ENCODE results near the gene HECW1. TPM values are rescaled to one million over a fixed set of nuclear protein-coding genes. Genes with fewer than 3 reads are reported as not detected.

The HECW1 gene
- total RNA-seq, 1 experiment from 2014 or later, result 36.2 TPM

- peak; percentile 35 for DNase-seq (ENCODE audit: low spot score)
Observed at GRCh38 chr7:43148161-43148731, 35.8 kb downstream of the HECW1 start.

GRCh38 chr7:43151076-43151475 is 38.6 kb downstream of the HECW1 start:
- DNase-seq (ENCODE audit: low spot score), result no peak

GRCh38 chr7:43152696-43153095 is 40.2 kb downstream of the HECW1 start:
- DNase-seq (ENCODE audit: low spot score), result no peak

DNA sequence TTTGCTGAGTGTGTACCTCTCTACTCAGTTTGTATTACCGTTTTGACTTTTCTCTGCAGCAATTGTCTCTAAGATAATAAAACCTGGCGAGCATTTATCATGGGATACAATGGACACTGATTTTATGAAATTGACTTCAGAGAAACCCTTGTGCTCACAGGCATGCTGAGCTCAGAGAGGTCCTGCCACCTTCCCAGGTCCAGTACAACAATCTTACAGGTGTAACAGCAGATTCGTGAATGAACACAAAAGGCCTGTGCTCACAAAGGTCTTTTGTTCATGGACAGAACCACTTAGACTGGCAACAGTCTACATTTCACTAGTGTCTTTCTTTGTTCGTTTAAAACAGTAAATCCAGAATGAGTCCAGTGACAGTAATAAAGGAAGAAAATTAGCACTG is 43.2 kb downstream of the HECW1 start:
- DNase-seq (ENCODE audit: low spot score), result no peak

GRCh38 chr7:43163885-43164284 is 51.4 kb downstream of the HECW1 start:
- DNase-seq (ENCODE audit: low spot score), result no peak

GRCh38 chr7:43164757-43165156 is 52.3 kb downstream of the HECW1 start:
- DNase-seq (ENCODE audit: low spot score), result peak; percentile 98

- DNase-seq (ENCODE audit: low spot score), result no peak
Observed at GRCh38 chr7:43166686-43167085, 54.2 kb downstream of the HECW1 start.

DNA sequence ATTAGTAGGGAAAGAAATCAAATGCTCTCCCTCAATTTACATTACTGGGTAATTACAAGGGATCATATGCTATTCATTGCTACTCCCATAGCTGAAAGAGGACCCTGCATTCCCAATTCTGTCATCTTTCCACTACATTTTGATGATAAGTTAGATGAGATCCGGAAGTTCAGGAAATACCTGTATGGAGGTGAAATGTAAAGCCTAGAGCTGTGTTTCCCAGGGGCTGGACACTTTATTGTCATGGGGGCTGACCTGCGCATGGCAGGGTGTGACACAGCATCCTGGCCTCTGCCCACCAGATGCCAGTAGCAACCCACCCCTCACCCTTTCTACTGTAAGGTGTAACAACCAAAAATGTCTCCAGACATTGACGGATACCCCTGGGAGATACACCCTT is 56.6 kb downstream of the HECW1 start:
- no peak for DNase-seq (ENCODE audit: low spot score)

GRCh38 chr7:43170571-43170970 is 58.1 kb downstream of the HECW1 start:
- DNase-seq (ENCODE audit: low spot score), result no peak

DNA sequence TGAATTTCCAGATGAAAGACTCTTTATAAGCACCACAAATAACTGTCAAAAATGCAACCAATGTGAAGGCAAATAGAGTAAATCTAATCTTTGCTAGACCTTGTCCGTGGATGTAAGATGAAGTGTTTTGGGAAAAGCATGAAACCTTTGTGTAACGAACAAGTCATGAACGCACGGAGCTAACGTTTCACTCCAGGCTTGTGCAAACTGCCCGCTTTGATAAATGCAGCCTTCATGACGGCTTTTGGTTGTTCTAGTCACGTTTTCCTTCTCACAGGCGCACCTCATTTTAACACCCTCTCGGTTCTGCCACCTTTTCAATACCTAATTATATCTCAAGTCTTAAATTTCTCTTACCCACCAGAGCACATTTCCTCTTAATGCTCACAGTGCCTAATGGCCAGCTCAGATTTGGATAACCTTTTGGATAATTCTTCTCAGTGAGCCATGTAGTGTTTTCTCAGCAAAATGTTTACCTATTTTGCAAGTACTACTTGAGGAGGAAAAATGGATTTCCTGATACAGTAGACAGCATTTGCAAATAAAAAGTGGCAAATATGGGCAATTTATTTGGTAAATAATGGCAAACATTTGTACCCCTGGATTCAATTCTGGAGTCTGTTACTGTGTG is 63.2 kb downstream of the HECW1 start:
- no peak for DNase-seq (ENCODE audit: low spot score)

DNA sequence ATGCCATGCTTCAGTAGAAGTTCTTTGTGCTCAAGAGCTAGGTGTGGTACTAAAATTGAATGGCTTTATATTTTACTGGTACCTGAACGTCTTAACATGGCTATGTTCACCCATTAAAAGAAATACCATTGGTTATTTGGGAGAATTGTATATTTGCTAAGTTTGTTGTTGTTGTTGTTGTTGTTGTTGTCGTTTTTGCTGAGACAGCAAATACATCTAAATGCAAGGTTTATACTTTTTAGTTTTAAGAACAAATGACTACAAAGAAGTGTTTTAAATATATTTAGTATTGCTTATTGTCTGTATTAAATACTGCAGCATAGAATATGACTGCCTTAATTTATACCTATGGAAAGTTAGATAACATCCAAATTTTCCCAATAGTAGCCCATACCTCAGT is 66.9 kb downstream of the HECW1 start:
- DNase-seq (ENCODE audit: low spot score), result no peak

DNA sequence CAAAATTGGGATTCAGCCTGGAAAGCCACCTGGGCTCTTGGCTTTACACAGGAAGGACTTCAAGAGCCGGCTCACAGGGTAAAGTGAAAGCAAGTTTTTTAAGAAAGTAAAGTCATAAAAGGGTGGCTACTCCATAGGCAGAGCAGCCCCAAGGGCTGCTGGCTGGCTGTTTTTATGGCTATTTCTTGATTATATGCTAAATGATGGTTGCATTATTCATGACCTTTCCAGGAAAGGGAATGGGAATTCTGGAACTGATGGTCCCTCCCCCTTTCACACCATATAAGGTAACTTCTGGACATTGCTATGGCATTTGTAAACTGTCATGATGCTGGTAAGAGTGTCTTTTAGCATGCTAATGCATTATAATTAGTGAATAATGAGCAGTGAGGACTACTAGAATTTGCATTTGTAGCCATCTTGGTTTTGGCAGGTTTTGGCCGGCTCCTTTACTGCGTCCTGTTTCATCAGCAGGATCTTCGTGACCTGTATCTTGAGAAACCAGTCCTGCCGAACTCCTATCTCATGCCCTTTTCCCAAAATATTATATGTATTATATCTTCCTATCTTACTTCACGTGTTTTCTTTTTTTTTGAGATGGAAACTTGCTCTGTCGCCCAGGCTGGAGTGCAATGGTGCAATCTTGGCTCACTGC is 80.5 kb downstream of the HECW1 start:
- DNase-seq (ENCODE audit: low spot score), result no peak

- DNase-seq (ENCODE audit: low spot score), result no peak
Observed at GRCh38 chr7:43193893-43194292, 81.4 kb downstream of the HECW1 start.

DNA sequence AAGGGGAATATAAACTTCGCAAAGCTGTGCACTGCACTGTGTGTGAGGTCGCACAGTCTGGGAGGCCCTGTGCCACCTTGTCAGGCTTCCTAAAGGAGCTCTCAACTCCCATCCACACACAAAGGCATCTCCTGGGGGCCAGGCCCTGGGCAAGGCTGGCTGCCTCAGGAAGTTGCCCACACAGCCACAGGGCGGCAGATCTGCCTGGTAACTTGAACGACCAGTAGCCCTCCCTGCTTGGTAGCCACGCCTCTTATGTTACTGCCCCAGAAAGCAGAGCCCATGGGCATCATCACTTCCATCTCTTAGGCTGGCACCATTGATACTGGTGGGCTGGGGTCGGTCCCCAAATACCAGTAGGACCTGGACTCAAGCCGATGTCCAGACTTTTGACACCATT is 82.8 kb downstream of the HECW1 start:
- DNase-seq (ENCODE audit: low spot score), result peak; percentile 22

DNA sequence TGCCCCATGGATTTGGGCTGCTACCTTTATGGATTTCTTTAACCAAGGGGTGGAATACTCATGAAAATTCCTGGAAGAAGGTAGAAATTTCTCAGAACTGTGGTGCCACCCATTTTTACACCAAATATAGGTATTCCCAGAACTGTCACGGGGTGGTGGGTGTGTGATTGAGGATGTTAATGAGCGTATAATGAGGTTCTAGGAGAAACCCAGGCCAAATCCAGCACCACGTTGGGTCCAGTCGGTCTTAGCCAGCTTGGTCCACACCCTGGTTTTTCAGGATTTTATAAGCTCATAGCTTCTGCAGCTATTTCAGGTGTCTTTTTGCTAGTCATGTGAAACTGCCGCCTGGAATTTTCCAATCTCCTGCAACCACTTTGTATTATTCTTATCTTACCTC is 83.3 kb downstream of the HECW1 start:
- no peak for DNase-seq (ENCODE audit: low spot score)

DNA sequence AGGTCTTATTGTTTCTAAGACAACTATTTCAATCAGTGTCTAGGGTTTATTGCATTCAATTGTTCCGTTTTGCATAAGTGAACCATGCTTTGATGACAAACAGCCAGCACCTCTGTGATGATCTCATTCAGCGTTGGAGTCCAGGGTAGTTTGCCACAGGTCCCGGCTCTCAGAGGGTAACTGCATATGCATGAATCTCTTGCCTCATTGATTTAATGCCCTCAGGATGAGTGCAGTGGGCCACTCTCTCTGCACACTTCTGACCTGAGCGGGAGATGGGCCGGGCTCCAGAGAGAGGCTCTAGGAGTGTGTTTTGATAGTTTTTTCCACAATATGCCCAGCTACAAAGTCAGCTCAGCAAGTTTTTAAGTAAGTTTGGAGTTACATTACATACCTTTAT is 83.9 kb downstream of the HECW1 start:
- no peak for DNase-seq (ENCODE audit: low spot score)

DNA sequence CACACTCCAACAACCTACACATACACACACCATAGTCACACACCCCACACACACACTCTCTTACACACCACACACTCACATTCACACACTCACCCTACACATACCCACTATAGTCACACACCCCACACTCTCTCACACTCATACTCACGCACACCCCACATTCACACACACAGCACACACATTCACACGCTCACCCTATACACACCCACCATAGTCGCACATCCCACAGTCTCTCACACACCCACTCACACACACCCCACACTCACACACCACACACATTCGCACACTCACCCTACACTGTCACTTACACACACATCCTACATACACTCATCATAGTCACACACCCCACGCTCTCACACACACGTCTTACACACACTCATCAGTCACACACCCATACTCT is 85.6 kb downstream of the HECW1 start:
- DNase-seq (ENCODE audit: low spot score), result no peak

DNA sequence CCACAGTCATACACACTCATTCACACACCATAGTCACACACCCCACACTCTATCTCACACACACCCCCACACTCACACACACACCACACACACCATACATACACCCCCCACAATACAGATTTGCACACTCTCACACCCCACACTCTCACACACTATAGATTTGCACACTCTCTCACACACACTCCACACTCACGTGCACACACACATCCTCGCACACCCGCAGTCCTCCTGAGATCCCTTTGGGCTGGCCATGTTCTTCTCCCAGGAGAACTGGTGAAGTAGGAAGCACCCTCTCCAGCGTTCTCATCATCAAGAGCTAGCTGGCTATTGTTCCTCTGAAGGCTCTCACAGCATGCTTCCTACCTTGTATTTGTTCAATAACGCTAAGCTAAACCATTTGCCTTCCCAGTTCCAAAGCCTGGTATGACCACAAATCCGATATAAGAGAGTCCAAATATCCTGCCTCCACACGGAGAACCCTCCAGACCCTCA is 86.2 kb downstream of the HECW1 start:
- DNase-seq (ENCODE audit: low spot score), result peak; percentile 9

DNA sequence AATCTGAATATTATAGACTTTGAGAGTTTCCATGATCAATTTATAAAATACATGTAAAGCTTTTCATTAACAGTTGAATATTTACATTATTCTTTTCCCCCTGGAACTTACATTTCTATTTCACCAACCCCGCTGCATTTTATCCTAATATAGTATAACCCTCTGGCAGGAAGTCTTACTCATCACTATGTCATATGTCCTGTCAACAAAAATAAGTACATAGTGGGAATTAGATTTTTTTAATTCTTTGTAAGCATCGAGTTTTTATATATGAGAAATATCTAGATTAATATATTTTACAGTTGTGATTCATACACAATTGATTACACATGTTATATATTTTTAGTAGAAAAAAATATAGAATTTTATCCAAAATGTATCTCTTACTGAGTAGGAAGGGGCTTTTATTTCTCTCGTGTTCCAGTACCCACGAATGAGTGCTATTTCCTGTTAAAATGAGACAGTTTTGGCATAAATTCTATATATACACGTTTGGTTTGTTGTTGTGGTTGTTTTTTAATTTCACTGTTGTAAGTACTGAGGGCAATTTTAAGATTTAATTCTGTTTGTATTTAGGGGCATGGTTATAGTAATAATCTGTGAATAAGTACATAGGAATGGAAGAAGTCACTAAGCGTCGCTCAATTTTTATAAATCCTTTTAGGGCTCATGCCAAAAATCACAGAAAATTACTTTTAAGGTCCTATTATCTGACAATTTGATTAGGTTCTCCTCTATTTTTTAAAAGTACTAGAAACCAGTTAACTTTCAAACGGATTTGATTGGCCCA is 87.1 kb downstream of the HECW1 start:
- peak; percentile 54 for DNase-seq (ENCODE audit: low spot score)

DNA sequence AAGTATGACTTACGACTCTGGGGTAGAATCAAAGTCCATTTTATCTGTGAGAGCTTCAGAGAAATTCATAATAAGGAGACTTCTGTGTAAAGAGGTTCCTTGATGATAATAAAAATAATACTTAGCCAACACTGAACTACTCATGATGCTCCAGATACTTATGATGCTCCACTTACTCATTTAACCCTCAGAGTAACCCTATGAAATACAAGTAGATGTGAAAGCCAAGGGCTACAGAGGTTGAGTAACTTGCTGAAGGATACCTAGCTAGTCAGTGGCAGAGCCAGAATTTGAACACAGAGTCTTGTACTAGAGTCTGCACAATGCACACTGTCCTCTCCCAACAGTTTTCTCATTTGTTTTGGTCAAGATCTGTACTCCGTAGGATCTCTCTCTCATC is 89.5 kb downstream of the HECW1 start:
- DNase-seq (ENCODE audit: low spot score), result no peak

GRCh38 chr7:43204081-43204480 is 91.6 kb downstream of the HECW1 start:
- DNase-seq (ENCODE audit: low spot score), result peak; percentile 62

- DNase-seq (ENCODE audit: low spot score), result no peak
Observed at GRCh38 chr7:43205171-43205795, 92.8 kb downstream of the HECW1 start.
